ENCODE results near the gene FILIP1L. TPM values are rescaled to one million over a fixed set of nuclear protein-coding genes. Genes with fewer than 3 reads are reported as not detected.

FILIP1L gene
- total and polyA plus RNA-seq, 8 donors = 10.6 to 98.4 (median 57.0) TPM

- TF ChIP-seq, protein P1, sequence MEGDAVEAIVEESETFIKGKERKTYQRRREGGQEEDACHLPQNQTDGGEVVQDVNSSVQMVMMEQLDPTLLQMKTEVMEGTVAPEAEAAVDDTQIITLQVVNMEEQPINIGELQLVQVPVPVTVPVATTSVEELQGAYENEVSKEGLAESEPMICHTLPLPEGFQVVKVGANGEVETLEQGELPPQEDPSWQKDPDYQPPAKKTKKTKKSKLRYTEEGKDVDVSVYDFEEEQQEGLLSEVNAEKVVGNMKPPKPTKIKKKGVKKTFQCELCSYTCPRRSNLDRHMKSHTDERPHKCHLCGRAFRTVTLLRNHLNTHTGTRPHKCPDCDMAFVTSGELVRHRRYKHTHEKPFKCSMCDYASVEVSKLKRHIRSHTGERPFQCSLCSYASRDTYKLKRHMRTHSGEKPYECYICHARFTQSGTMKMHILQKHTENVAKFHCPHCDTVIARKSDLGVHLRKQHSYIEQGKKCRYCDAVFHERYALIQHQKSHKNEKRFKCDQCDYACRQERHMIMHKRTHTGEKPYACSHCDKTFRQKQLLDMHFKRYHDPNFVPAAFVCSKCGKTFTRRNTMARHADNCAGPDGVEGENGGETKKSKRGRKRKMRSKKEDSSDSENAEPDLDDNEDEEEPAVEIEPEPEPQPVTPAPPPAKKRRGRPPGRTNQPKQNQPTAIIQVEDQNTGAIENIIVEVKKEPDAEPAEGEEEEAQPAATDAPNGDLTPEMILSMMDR (IDR thresholded peaks at IDR 0.05) = no peak
- no peak for TF ChIP-seq POLR2A (IDR thresholded peaks at IDR 0.05)
- no peak for TF ChIP-seq EP300 (IDR thresholded peaks at IDR 0.05)
- no peak for TF ChIP-seq POLR2AphosphoS5 (IDR thresholded peaks at IDR 0.05)
- Histone ChIP-seq H3K9me3 (peaks cover 0 to 4% (median 0%) of the 10 kb centered on the region in 4 donors), H3K27me3 (no peaks in the 10 kb centered on the region), H3K4me3 (no peak overlapping the region), H3K36me3 (no peaks in the 10 kb centered on the region), H3K4me1 (peaks cover 0 to 12% (median 7%) of the 10 kb centered on the region in 4 donors), H3K27ac (no peak overlapping the region)
- intact Hi-C loops (cut with DNase I; ENCODE audit: low total_unique reads) = no loop called here
- DNase-seq = no peak
Measured at GRCh38 chr3:100018806-100019205, 95.5 kb downstream of the FILIP1L start.

DNA sequence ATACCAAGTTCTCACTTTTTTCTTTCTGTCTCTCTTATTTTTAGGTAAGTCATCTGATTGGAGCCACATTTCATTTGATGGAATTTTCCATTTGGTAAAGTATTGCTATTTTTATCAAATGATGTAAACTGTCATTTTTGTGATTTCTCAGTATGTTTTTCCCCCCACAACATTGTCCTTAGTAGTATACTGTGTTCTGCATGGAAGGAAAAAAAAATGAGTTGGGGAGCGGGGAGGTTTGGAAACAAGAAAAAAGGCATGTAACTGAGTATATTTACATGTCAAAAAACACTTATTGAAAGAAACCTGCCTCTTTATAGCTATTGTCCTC, 104.2 kb downstream of the FILIP1L start:
- intact Hi-C loops (cut with DNase I; ENCODE audit: low total_unique reads) = no loop called here
- no peak for DNase-seq

GRCh38 chr3:100009276-100010086, 104.8 kb downstream of the FILIP1L start:
- Histone ChIP-seq H3K4me1 (peaks cover 21 to 54% (median 38%) of the 10 kb centered on the region in 4 donors), H3K9me3 (no peaks in the 10 kb centered on the region), H3K27ac (peak overlapping the region in 1 of 5 donors; percentile 38), H3K36me3 (no peaks in the 10 kb centered on the region), H3K4me3 (no peak overlapping the region), H3K27me3 (no peaks in the 10 kb centered on the region)
- TF ChIP-seq POLR2AphosphoS5 (IDR thresholded peaks at IDR 0.05) (no peak), POLR2A (IDR thresholded peaks at IDR 0.05) (no peak), EP300 (IDR thresholded peaks at IDR 0.05) (no peak)
- TF ChIP-seq, protein P1 (IDR thresholded peaks at IDR 0.05) = no peak
- 47 to 71% (median 59%) methylated on average over 5 of the region's 5 CpGs for whole genome bisulfite sequencing, 5 donors
- intact Hi-C loops (cut with DNase I; ENCODE audit: low total_unique reads) = no loop called here
- no peak for DNase-seq

More for the DNA sequence above, 104.2 kb downstream of the FILIP1L start:
- H3K36me3 ChIP-seq = no peaks in the 10 kb centered on the region
- H3K4me1 ChIP-seq = peaks cover 20 to 49% (median 34%) of the 10 kb centered on the region in 4 donors
- no peak overlapping the region for H3K4me3 ChIP-seq
- TF ChIP-seq, protein P1 (IDR thresholded peaks at IDR 0.05) = no peak
- TF ChIP-seq POLR2A (IDR thresholded peaks at IDR 0.05) (no peak), POLR2AphosphoS5 (IDR thresholded peaks at IDR 0.05) (no peak), EP300 (IDR thresholded peaks at IDR 0.05) (no peak)
- WGBS, 5 donors = 91 to 100% (median 93%) methylated on average over 1 of the region's 1 CpG
- H3K27me3 ChIP-seq = no peaks in the 10 kb centered on the region
- no peak overlapping the region for H3K27ac ChIP-seq
- peaks cover 0 to 2% (median 0%) of the 10 kb centered on the region in 4 donors for H3K9me3 ChIP-seq

GRCh38 chr3:100008081-100008698, 106.1 kb downstream of the FILIP1L start:
- no peaks in the 10 kb centered on the region for H3K36me3 ChIP-seq
- peak in 1 of 2 donors; percentile 53 for DNase-seq
- peaks cover 27 to 67% (median 43%) of the 10 kb centered on the region in 4 donors for H3K4me1 ChIP-seq
- no peaks in the 10 kb centered on the region for H3K9me3 ChIP-seq
- no peaks in the 10 kb centered on the region for H3K27me3 ChIP-seq
- TF ChIP-seq, protein P1 (IDR thresholded peaks at IDR 0.05) = no peak
- TF ChIP-seq POLR2AphosphoS5 (IDR thresholded peaks at IDR 0.05) = peak in 1 of 3 donors; percentile 11
- peak overlapping the region in 3 of 5 donors; percentile 13 to 69 (median 29) for H3K27ac ChIP-seq
- intact Hi-C loops (cut with DNase I; ENCODE audit: low total_unique reads) = no loop called here
- no peak overlapping the region for H3K4me3 ChIP-seq

All from stomach (tissue), 9 donors.